ENCODE measurements around the gene SLC46A3.

Gene SLC46A3

DNA sequence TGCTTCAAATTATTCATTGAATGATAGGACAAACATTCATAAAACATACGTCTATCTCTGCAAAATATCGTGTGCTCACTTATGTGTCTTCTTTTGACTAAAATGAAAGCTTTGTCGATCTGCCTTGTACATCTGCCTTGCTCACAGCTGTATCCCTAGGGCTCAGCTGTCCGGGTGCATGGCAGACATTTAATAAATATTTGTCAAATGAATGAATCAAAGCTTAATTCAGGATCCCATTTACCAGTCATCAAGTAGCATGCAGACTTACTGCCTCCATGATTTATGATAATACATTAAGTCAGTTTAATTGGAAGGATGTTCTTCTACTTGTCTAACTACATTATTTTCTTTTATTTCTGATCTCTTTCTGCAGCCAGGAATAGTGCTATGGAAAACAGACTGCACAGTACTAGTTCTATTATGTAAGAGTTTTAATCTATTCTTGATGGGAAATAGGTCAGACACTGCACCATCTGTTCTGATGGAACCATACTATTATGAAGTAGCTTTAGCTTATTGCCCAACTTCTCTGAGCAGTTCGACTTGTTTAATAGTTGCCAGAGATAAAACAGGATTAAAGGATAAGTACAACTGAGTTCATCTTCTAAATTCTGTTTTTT is 13.2 kb downstream of the SLC46A3 start:
- Histone ChIP-seq H3K4me3 (ENCODE audit: low read depth, low read length) (no peak overlapping the region), H3K9me3 (ENCODE audit: control insufficient read depth, insufficient read depth, low read depth, low read length) (no peaks in the 10 kb centered on the region), H3K36me3 (ENCODE audit: control insufficient read depth in 2 of 2, insufficient read depth in 1 of 2, low read length in 2 of 2) (peaks cover 0 to 19% of the 10 kb centered on the region in 2 experiments; a peak in 1 of 3 replicates), H3K4me1 (ENCODE audit: control insufficient read depth, insufficient read depth, low read length) (no peaks in the 10 kb centered on the region), H3K27ac (ENCODE audit: extremely low read depth, low read depth, low read length) (no peak overlapping the region)
- POLR2A ChIA-PET: no interaction called here
- CTCF ChIA-PET: interaction anchor here (0.7 kb wide), 1 partner anchor 19 kb away, joined by 4 read pairs; no protein-coding TSS in a partner anchor
- TF ChIP-seq HOXD13 (CRISPR knock-in tag; IDR thresholded peaks at IDR 0.05; ENCODE audit: borderline replicate concordance) (no peak), ZNF140 (tag by site-specific recombination; IDR thresholded peaks at IDR 0.05) (no peak), ZNF112 (tag by site-specific recombination; IDR thresholded peaks at IDR 0.05) (no peak), KLF16 (tag by site-specific recombination; IDR thresholded peaks at IDR 0.05) (no peak), ZNF664 (tag by site-specific recombination; IDR thresholded peaks at IDR 0.05) (no peak)
- TF ChIP-seq, protein P1, sequence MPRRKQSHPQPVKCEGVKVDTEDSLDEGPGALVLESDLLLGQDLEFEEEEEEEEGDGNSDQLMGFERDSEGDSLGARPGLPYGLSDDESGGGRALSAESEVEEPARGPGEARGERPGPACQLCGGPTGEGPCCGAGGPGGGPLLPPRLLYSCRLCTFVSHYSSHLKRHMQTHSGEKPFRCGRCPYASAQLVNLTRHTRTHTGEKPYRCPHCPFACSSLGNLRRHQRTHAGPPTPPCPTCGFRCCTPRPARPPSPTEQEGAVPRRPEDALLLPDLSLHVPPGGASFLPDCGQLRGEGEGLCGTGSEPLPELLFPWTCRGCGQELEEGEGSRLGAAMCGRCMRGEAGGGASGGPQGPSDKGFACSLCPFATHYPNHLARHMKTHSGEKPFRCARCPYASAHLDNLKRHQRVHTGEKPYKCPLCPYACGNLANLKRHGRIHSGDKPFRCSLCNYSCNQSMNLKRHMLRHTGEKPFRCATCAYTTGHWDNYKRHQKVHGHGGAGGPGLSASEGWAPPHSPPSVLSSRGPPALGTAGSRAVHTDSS (tag by site-specific recombination; IDR thresholded peaks at IDR 0.05): no peak

DNA sequence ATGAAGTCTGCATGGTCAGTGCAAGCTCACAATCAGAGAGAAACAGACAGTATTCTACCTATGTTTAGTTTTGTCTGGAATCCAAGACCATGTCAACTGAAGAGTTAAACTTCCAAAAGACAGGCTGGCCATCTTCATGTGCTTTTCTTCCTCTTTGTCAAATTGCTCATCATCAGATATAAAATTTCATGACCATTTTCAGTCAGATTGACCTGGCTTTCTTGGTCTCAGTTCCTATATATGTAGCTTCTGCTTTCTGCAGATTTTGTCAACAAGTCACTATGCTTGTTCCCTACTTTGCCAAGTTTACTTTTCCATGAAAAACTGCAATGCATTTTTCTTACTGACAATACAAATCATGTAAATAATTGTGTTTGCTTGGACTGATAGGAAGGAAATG is 13.9 kb downstream of the SLC46A3 start:
- H3K27ac ChIP-seq (ENCODE audit: extremely low read depth, low read depth, low read length): no peak overlapping the region
- ChIA-PET CTCF (no interaction called here), POLR2A (interaction anchor here (0.6 kb wide), 1 partner anchor 567 kb away, joined by 3 read pairs; the partner anchor contains the start of gene PAN3)
- no peak overlapping the region for H3K4me3 ChIP-seq (ENCODE audit: low read depth, low read length)
- H3K36me3 ChIP-seq (ENCODE audit: control insufficient read depth in 2 of 2, insufficient read depth in 1 of 2, low read length in 2 of 2): peaks cover 0 to 21% of the 10 kb centered on the region in 2 experiments; a peak in 1 of 3 replicates
- TF ChIP-seq ZNF311 (tag by site-specific recombination; IDR thresholded peaks at IDR 0.05; ENCODE audit: borderline replicate concordance): no peak
- TF ChIP-seq ZNF223 (tag by site-specific recombination; IDR thresholded peaks at IDR 0.05): no peak
- TF ChIP-seq ZNF658 (tag by site-specific recombination; IDR thresholded peaks at IDR 0.05): no peak
- TF ChIP-seq ZNF521 (tag by site-specific recombination; IDR thresholded peaks at IDR 0.05): no peak
- TF ChIP-seq, protein P2, sequence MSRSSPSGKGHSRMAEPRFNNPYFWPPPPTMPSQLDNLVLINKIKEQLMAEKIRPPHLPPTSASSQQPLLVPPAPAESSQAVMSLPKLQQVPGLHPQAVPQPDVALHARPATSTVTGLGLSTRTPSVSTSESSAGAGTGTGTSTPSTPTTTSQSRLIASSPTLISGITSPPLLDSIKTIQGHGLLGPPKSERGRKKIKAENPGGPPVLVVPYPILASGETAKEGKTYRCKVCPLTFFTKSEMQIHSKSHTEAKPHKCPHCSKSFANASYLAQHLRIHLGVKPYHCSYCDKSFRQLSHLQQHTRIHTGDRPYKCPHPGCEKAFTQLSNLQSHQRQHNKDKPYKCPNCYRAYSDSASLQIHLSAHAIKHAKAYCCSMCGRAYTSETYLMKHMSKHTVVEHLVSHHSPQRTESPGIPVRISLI (tag by site-specific recombination; IDR thresholded peaks at IDR 0.05): no peak
- TF ChIP-seq, protein P3, sequence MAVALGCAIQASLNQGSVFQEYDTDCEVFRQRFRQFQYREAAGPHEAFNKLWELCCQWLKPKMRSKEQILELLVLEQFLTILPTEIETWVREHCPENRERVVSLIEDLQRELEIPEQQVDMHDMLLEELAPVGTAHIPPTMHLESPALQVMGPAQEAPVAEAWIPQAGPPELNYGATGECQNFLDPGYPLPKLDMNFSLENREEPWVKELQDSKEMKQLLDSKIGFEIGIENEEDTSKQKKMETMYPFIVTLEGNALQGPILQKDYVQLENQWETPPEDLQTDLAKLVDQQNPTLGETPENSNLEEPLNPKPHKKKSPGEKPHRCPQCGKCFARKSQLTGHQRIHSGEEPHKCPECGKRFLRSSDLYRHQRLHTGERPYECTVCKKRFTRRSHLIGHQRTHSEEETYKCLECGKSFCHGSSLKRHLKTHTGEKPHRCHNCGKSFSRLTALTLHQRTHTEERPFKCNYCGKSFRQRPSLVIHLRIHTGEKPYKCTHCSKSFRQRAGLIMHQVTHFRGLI (tag by site-specific recombination; IDR thresholded peaks at IDR 0.05): no peak
- TF ChIP-seq KLF16 (tag by site-specific recombination; IDR thresholded peaks at IDR 0.05): no peak
- no peak for TF ChIP-seq ZFHX2 (tag by site-specific recombination; conservative IDR thresholded peaks at IDR 0.05)
- TF ChIP-seq, protein P4, sequence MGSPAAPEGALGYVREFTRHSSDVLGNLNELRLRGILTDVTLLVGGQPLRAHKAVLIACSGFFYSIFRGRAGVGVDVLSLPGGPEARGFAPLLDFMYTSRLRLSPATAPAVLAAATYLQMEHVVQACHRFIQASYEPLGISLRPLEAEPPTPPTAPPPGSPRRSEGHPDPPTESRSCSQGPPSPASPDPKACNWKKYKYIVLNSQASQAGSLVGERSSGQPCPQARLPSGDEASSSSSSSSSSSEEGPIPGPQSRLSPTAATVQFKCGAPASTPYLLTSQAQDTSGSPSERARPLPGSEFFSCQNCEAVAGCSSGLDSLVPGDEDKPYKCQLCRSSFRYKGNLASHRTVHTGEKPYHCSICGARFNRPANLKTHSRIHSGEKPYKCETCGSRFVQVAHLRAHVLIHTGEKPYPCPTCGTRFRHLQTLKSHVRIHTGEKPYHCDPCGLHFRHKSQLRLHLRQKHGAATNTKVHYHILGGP (tag by site-specific recombination; IDR thresholded peaks at IDR 0.05): no peak
- TF ChIP-seq ZNF610 (tag by site-specific recombination; IDR thresholded peaks at IDR 0.05; ENCODE audit: borderline replicate concordance): no peak
- no peak for TF ChIP-seq ZNF623 (tag by site-specific recombination; IDR thresholded peaks at IDR 0.05)
- TF ChIP-seq HOXC10 (CRISPR knock-in tag; IDR thresholded peaks at IDR 0.05): no peak
- no peak for TF ChIP-seq ZNF214 (tag by site-specific recombination; IDR thresholded peaks at IDR 0.05; ENCODE audit: borderline replicate concordance)
- no peak for TF ChIP-seq ZNF248 (tag by site-specific recombination; IDR thresholded peaks at IDR 0.05)
- no peak for TF ChIP-seq ZNF670 (tag by site-specific recombination; IDR thresholded peaks at IDR 0.05; ENCODE audit: low read depth)
- no peak for TF ChIP-seq ZNF146 (tag by site-specific recombination; IDR thresholded peaks at IDR 0.05)
- no peak for TF ChIP-seq ZNF302 (tag by site-specific recombination; IDR thresholded peaks at IDR 0.05; ENCODE audit: low read depth)
- no peak for TF ChIP-seq ZNF132 (tag by site-specific recombination; IDR thresholded peaks at IDR 0.05; ENCODE audit: borderline replicate concordance)
- no peaks in the 10 kb centered on the region for H3K4me1 ChIP-seq (ENCODE audit: control insufficient read depth, insufficient read depth, low read length)
- H3K9me3 ChIP-seq (ENCODE audit: control insufficient read depth, insufficient read depth, low read depth, low read length): no peaks in the 10 kb centered on the region
